ENCODE measurements around the gene ISG15. TPM values are rescaled to one million over a fixed set of nuclear protein-coding genes. Genes with fewer than 3 reads are reported as not detected.

Gene ISG15
- total and polyA plus RNA-seq, 2 of the 13 experiments (the other 11 are each of a cell fraction or from before 2014, with no cell fraction given), result 42.1 to 54.9 TPM

DNA sequence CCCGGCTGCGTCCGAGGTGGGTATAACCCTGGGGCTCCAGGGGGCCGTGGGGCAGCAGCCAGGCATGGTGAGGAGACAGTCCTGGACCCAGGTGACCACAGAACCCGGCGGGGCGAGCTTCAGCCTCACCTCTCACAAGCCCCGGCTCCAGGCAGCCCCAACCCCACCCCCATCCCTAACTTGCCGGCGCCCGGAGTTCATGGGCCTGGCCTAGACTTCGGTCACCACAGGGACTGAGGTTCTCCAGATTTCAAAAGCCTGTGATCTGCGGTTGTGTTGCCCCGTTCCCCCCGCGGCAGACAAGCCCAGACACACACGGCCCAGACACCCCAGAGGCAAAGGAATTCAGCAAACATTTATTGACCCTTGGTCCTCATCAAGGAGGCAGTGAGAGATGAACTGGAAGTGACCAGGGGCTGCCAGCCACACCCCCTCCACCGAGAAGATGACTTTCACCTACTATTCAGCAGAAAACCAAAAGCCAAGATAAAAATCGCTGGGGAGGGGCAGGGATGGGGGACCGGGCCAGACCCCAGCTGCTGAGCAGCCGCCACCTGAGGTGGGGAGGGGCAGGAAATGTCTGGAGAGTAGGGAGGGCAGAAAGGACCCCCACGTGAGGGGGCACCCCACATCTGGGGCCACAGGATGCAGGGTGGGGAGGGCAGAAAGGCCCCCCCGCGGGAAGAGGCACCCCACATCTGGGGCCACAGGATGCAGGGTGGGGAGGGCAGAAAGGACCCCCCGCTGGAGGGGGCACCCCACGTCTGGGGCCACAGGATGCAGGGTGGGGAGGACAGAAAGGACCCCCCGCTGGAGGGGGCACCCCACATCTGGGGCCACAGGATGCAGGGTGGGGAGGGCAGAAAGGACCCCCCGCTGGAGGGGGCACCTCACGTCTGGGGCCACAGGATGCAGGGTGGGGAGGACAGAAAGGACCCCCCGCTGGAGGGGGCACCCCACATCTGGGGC is 17.3 kb upstream of the ISG15 start (continued):
- TF ChIP-seq SIN3B (IDR thresholded peaks at IDR 0.05; ENCODE audit: low read length) (no peak), IRF2 (CRISPR knock-in tag; IDR thresholded peaks at IDR 0.05) (no peak), ZNF619 (CRISPR knock-in tag; IDR thresholded peaks at IDR 0.05) (no peak), ZNF816 (CRISPR knock-in tag; IDR thresholded peaks at IDR 0.05; ENCODE audit: borderline replicate concordance) (no peak), SIN3A (IDR thresholded peaks at IDR 0.05; ENCODE audit: borderline replicate concordance, low read depth, low read length) (no peak), AGO1 (IDR thresholded peaks at IDR 0.05; ENCODE audit: low read depth, low read length, poor library complexity, severe bottlenecking) (peak; percentile 62), POLR2A (IDR thresholded peaks at IDR 0.05; ENCODE audit: insufficient read depth in 1 of 2, low read depth in 2 of 2, low read length in 2 of 2) (no peak), ZNF326 (CRISPR knock-in tag; IDR thresholded peaks at IDR 0.05; ENCODE audit: borderline replicate concordance) (no peak), POLR2AphosphoS5 (IDR thresholded peaks at IDR 0.05; ENCODE audit: low read depth, low read length) (no peak), SKI (IDR thresholded peaks at IDR 0.05; ENCODE audit: partially characterized antibody) (peak; percentile 78), SP4 (CRISPR knock-in tag; IDR thresholded peaks at IDR 0.05) (no peak; the same call in 1 of the 2 replicates), BORCS8-MEF2B (CRISPR knock-in tag; IDR thresholded peaks at IDR 0.05) (no peak), ZNF101 (CRISPR knock-in tag; IDR thresholded peaks at IDR 0.05; ENCODE audit: borderline replicate concordance, low read depth) (no peak)
- TF ChIP-seq, protein P1, sequence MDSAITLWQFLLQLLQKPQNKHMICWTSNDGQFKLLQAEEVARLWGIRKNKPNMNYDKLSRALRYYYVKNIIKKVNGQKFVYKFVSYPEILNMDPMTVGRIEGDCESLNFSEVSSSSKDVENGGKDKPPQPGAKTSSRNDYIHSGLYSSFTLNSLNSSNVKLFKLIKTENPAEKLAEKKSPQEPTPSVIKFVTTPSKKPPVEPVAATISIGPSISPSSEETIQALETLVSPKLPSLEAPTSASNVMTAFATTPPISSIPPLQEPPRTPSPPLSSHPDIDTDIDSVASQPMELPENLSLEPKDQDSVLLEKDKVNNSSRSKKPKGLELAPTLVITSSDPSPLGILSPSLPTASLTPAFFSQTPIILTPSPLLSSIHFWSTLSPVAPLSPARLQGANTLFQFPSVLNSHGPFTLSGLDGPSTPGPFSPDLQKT (CRISPR knock-in tag; IDR thresholded peaks at IDR 0.05; ENCODE audit: borderline replicate concordance), result no peak
- TF ChIP-seq, protein P2, sequence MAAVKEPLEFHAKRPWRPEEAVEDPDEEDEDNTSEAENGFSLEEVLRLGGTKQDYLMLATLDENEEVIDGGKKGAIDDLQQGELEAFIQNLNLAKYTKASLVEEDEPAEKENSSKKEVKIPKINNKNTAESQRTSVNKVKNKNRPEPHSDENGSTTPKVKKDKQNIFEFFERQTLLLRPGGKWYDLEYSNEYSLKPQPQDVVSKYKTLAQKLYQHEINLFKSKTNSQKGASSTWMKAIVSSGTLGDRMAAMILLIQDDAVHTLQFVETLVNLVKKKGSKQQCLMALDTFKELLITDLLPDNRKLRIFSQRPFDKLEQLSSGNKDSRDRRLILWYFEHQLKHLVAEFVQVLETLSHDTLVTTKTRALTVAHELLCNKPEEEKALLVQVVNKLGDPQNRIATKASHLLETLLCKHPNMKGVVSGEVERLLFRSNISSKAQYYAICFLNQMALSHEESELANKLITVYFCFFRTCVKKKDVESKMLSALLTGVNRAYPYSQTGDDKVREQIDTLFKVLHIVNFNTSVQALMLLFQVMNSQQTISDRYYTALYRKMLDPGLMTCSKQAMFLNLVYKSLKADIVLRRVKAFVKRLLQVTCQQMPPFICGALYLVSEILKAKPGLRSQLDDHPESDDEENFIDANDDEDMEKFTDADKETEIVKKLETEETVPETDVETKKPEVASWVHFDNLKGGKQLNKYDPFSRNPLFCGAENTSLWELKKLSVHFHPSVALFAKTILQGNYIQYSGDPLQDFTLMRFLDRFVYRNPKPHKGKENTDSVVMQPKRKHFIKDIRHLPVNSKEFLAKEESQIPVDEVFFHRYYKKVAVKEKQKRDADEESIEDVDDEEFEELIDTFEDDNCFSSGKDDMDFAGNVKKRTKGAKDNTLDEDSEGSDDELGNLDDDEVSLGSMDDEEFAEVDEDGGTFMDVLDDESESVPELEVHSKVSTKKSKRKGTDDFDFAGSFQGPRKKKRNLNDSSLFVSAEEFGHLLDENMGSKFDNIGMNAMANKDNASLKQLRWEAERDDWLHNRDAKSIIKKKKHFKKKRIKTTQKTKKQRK (IDR thresholded peaks at IDR 0.05; ENCODE audit: low read length), result no peak
- TF ChIP-seq, protein P3, sequence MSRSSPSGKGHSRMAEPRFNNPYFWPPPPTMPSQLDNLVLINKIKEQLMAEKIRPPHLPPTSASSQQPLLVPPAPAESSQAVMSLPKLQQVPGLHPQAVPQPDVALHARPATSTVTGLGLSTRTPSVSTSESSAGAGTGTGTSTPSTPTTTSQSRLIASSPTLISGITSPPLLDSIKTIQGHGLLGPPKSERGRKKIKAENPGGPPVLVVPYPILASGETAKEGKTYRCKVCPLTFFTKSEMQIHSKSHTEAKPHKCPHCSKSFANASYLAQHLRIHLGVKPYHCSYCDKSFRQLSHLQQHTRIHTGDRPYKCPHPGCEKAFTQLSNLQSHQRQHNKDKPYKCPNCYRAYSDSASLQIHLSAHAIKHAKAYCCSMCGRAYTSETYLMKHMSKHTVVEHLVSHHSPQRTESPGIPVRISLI (CRISPR knock-in tag; IDR thresholded peaks at IDR 0.05; ENCODE audit: borderline replicate concordance), result no peak
- TF ChIP-seq, protein P4, sequence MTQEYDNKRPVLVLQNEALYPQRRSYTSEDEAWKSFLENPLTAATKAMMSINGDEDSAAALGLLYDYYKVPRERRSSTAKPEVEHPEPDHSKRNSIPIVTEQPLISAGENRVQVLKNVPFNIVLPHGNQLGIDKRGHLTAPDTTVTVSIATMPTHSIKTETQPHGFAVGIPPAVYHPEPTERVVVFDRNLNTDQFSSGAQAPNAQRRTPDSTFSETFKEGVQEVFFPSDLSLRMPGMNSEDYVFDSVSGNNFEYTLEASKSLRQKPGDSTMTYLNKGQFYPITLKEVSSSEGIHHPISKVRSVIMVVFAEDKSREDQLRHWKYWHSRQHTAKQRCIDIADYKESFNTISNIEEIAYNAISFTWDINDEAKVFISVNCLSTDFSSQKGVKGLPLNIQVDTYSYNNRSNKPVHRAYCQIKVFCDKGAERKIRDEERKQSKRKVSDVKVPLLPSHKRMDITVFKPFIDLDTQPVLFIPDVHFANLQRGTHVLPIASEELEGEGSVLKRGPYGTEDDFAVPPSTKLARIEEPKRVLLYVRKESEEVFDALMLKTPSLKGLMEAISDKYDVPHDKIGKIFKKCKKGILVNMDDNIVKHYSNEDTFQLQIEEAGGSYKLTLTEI (CRISPR knock-in tag; conservative IDR thresholded peaks at IDR 0.05), result no peak
- TF ChIP-seq, protein P5, sequence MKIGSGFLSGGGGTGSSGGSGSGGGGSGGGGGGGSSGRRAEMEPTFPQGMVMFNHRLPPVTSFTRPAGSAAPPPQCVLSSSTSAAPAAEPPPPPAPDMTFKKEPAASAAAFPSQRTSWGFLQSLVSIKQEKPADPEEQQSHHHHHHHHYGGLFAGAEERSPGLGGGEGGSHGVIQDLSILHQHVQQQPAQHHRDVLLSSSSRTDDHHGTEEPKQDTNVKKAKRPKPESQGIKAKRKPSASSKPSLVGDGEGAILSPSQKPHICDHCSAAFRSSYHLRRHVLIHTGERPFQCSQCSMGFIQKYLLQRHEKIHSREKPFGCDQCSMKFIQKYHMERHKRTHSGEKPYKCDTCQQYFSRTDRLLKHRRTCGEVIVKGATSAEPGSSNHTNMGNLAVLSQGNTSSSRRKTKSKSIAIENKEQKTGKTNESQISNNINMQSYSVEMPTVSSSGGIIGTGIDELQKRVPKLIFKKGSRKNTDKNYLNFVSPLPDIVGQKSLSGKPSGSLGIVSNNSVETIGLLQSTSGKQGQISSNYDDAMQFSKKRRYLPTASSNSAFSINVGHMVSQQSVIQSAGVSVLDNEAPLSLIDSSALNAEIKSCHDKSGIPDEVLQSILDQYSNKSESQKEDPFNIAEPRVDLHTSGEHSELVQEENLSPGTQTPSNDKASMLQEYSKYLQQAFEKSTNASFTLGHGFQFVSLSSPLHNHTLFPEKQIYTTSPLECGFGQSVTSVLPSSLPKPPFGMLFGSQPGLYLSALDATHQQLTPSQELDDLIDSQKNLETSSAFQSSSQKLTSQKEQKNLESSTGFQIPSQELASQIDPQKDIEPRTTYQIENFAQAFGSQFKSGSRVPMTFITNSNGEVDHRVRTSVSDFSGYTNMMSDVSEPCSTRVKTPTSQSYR (CRISPR knock-in tag; IDR thresholded peaks at IDR 0.05; ENCODE audit: borderline replicate concordance), result no peak

Data from HepG2 (cell line).